H9 (cell line): Measurements from ENCODE around the gene PLEKHG2. TPM values are rescaled to one million over a fixed set of nuclear protein-coding genes. Genes with fewer than 3 reads are reported as not detected.

ENCODE experiments used
- DNase-seq: peaks from one replicate; pipeline ENCODE4 v3.0.0-alpha.2; 2017
- H2AFZ ChIP-seq: one replicate; pipeline ENCODE4 v1.6.1; 2013; ENCODE audit warnings: mild to moderate bottlenecking, low read length, control low read depth, moderate library complexity
- H2AK5ac ChIP-seq: 2 replicates; pipeline ENCODE4 v1.6.1; 2013; ENCODE audit warnings: low read length, control low read depth, mixed read lengths; ENCODE audit not compliant: insufficient read length
- H2BK120ac ChIP-seq: one replicate; pipeline ENCODE4 v1.6.1; 2013; ENCODE audit warnings: low read depth, mild to moderate bottlenecking, low read length, control low read depth, inconsistent platforms; ENCODE audit not compliant: poor library complexity, severe bottlenecking
- H2BK12ac ChIP-seq: 2 replicates; pipeline ENCODE4 v1.6.1; 2013; ENCODE audit warnings: low read length, control low read depth, mixed read lengths, low read depth; ENCODE audit not compliant: insufficient read length
- H2BK15ac ChIP-seq: 2 replicates; pipeline ENCODE4 v1.6.1; 2013; ENCODE audit warnings: low read depth, low read length, control low read depth
- H2BK20ac ChIP-seq: one replicate; pipeline ENCODE4 v1.6.1; 2013; ENCODE audit warnings: low read depth, mild to moderate bottlenecking, low read length, control low read depth, inconsistent platforms; ENCODE audit not compliant: poor library complexity, severe bottlenecking
- H2BK5ac ChIP-seq: 2 replicates; pipeline ENCODE4 v1.6.1; 2013; ENCODE audit warnings: low read length, control low read depth, mixed read lengths; ENCODE audit not compliant: insufficient read length
- H3K14ac ChIP-seq: 2 replicates; pipeline ENCODE4 v1.6.1; 2013; ENCODE audit warnings: low read length, control low read depth; ENCODE audit not compliant: insufficient read depth
- H3K18ac ChIP-seq: 2 replicates; pipeline ENCODE4 v1.6.1; 2013; ENCODE audit warnings: low read depth, mild to moderate bottlenecking, mixed read lengths, low read length, control low read depth; ENCODE audit not compliant: insufficient read length
- H3K23ac ChIP-seq: 2 replicates; pipeline ENCODE4 v1.6.1; 2013; ENCODE audit warnings: low read length, control low read depth, mixed read lengths, low read depth; ENCODE audit not compliant: insufficient read length
- H3K23me2 ChIP-seq: 2 replicates; pipeline ENCODE4 v1.6.1; 2013; ENCODE audit warnings: low read depth, mild to moderate bottlenecking, mixed read lengths, low read length, control low read depth; ENCODE audit not compliant: insufficient read length, poor library complexity, severe bottlenecking
- H3K27ac ChIP-seq: 2 replicates; pipeline ENCODE4 v1.5.1; 2013; ENCODE audit warnings: low read length, control low read depth, mixed read lengths, low read depth; ENCODE audit not compliant: insufficient read length
- H3K27me3 ChIP-seq: 2 replicates; pipeline ENCODE4 v1.6.1; 2013; ENCODE audit warnings: low read length, control low read depth, inconsistent platforms; ENCODE audit not compliant: insufficient read depth
- H3K4ac ChIP-seq: 2 replicates; pipeline ENCODE4 v1.6.1; 2013; ENCODE audit warnings: low read depth, mild to moderate bottlenecking, control low read depth, inconsistent platforms, low read length, moderate library complexity
- H3K4me1 ChIP-seq: 2 replicates; pipeline ENCODE4 v1.6.1; 2013; ENCODE audit warnings: low read length, control low read depth, inconsistent platforms; ENCODE audit not compliant: insufficient read depth
- H3K4me2 ChIP-seq: 2 replicates; pipeline ENCODE4 v1.6.1; 2013; ENCODE audit warnings: low read length, control low read depth, mixed read lengths; ENCODE audit not compliant: insufficient read length, insufficient read depth
- H3K56ac ChIP-seq: 2 replicates; pipeline ENCODE4 v1.6.1; 2013; ENCODE audit warnings: low read depth, mild to moderate bottlenecking, mixed read lengths, low read length, control low read depth; ENCODE audit not compliant: insufficient read length
- H3K79me1 ChIP-seq: 2 replicates; pipeline ENCODE4 v1.6.1; 2013; ENCODE audit warnings: low read depth, mild to moderate bottlenecking, moderate library complexity, low read length, control low read depth, inconsistent platforms; ENCODE audit not compliant: insufficient read depth, poor library complexity, severe bottlenecking
- H3K79me2 ChIP-seq: 2 replicates; pipeline ENCODE4 v1.6.1; 2013; ENCODE audit warnings: low read length, control low read depth, inconsistent platforms; ENCODE audit not compliant: insufficient read depth
- H3K9ac ChIP-seq: 2 replicates; pipeline ENCODE4 v1.6.1; 2013; ENCODE audit warnings: low read length, control low read depth, mixed read lengths; ENCODE audit not compliant: insufficient read length; ENCODE audit errors: extremely low read depth
- H3K9me3 ChIP-seq: one replicate; pipeline ENCODE4 v1.6.1; 2013; ENCODE audit warnings: low read depth, low read length, inconsistent platforms; ENCODE audit not compliant: control insufficient read depth
- H3T11ph ChIP-seq: one replicate; pipeline ENCODE4 v1.6.1; 2013; ENCODE audit warnings: mild to moderate bottlenecking, low read length, control low read depth, inconsistent platforms
- H4K20me1 ChIP-seq: one replicate; pipeline ENCODE4 v1.6.1; 2013; ENCODE audit not compliant: control insufficient read depth, insufficient read length, insufficient read depth
- H4K5ac ChIP-seq: 2 replicates; pipeline ENCODE4 v1.6.1; 2013; ENCODE audit warnings: low read depth, mild to moderate bottlenecking, mixed read lengths, low read length, control low read depth; ENCODE audit not compliant: insufficient read length
- H4K8ac ChIP-seq: replicated peaks from 2 replicates; pipeline ENCODE4 v1.6.1; 2013; ENCODE audit warnings: low read length, control low read depth, mixed read lengths, low read depth; ENCODE audit not compliant: insufficient read length
- H4K91ac ChIP-seq: 2 replicates; pipeline ENCODE4 v1.6.1; 2013; ENCODE audit warnings: low read depth, mild to moderate bottlenecking, moderate library complexity, mixed read lengths, low read length, control low read depth; ENCODE audit not compliant: insufficient read length
- H3K27ac Mint-ChIP-seq, 3 experiments: 2 replicates in 2 of 3; 3 replicates in 1 of 3; pipeline ENCODE4 v1.8.0; 2020 to 2021; ENCODE audit warnings: mixed read lengths in 3 of 3, mild to moderate bottlenecking in 1 of 3, moderate library complexity in 1 of 3
- H3K27me3 Mint-ChIP-seq: 2 replicates; pipeline ENCODE4 v1.8.0; 2021; ENCODE audit warnings: low read depth, mild to moderate bottlenecking, moderate library complexity, mixed read lengths
- H3K36me3 Mint-ChIP-seq, 3 experiments: 2 replicates in 2 of 3; 3 replicates in 1 of 3; pipeline ENCODE4 v1.8.0; 2020 to 2021; ENCODE audit warnings: low read depth in 3 of 3, mixed read lengths in 3 of 3; ENCODE audit not compliant: insufficient read depth in 1 of 3
- H3K4me1 Mint-ChIP-seq, 2 experiments: 2 replicates each; pipeline ENCODE4 v1.8.0; 2020; ENCODE audit warnings: mixed read lengths in 2 of 2
- H3K4me3 Mint-ChIP-seq, 2 experiments: 2 replicates in 1 of 2; 3 replicates in 1 of 2; pipeline ENCODE4 v1.8.0; 2020 to 2021; ENCODE audit warnings: mild to moderate bottlenecking in 2 of 2, mixed read lengths in 2 of 2, moderate library complexity in 1 of 2
- H3K9me3 Mint-ChIP-seq, 2 experiments: 2 replicates in 1 of 2; 3 replicates in 1 of 2; pipeline ENCODE4 v1.8.0; 2020; ENCODE audit warnings: mild to moderate bottlenecking in 2 of 2, mixed read lengths in 2 of 2, moderate library complexity in 1 of 2
- WGBS: extraction: QIAGEN DNeasy Blood & Tissue Kit; methylation state at CpG from one replicate; pipeline ENCODE4 v1.1.7; 2013; ENCODE audit warnings: missing lambda C conversion rate, low lambda C conversion rate, mixed read lengths; ENCODE audit not compliant: insufficient read length; ENCODE audit errors: extremely low coverage; 5-methylcytosine and 5-hydroxymethylcytosine counted together
- total RNA-seq: library from RNA; stranded (reverse); gene quantifications from 2 replicates; pipeline ENCODE4 v1.2.1, GENCODE V29; 2021
- TF ChIP-seq, protein P1 (sequence below): fragments of 200-600 bp; sonication (generic); conservative IDR thresholded peaks from 3 replicates; pipeline ENCODE4 v1.8.0; 2021; ENCODE audit warnings: antibody characterized with exemption, mild to moderate bottlenecking

Gene PLEKHG2
- total RNA-seq, 1 experiment from 2014 or later, result 167 TPM

DNA sequence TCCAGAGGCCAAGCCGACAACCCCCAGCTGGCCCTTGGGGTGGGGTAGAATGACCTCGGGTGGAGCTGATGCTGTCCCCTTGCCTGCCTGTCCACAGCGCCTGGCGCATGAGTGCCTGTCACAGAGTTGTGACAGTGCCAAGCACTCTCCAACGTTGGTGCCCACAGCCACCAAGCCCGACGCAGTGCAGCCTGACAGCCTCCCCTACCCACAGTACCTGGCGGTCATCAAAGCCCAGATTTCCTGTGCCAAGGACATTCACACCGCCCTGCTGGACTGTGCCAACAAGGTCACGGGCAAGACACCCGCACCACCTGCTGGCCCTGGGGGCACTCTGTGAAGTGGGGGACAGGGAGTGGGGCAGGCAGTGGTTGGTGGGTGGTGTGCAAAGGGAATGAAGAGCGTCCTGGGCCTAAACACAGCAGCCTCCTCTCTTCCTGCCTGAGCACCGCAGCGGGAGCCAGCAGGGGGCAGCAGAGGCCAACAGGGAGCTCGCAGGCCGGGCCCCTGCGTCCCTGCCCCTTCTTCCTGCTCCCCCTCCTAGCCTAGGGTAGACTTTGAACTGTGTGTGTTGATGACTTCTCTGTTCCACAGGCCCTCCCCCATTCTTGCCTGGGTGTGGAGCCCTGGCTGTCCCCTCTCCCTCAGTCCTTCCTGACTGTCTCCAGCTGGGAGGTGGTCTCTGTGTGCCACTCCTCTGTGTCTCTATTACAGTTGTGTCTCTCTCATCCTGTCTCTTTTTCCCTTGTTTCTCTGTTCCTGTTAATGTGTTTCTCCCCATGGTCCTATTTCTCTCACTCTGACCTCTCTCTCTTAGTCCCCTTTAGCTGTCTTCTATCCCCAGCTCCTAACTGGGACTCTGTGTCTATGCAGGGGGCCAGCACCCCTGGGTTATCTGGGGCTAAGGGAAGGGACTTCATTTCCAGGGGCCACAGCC lies 14.8 kb upstream of the PLEKHG2 start:
- Histone ChIP-seq H3T11ph (no peak overlapping the region), H3K27ac (no peak overlapping the region), H3K9ac (no peak overlapping the region), H3K23me2 (no peaks in the 10 kb centered on the region), H3K27me3 (no peaks in the 10 kb centered on the region), H3K4me1 (peaks cover 4% of the 10 kb centered on the region; the same call in 1 of the 2 replicates), H3K79me2 (no peaks in the 10 kb centered on the region), H4K91ac (no peak overlapping the region), H2BK120ac (no peak overlapping the region), H4K20me1 (no peaks in the 10 kb centered on the region), H4K5ac (no peak overlapping the region), H3K79me1 (no peaks in the 10 kb centered on the region), H2AFZ (no peak overlapping the region), H3K4me2 (no peak overlapping the region), H4K8ac (no peak overlapping the region), H2AK5ac (no peak overlapping the region), H2BK12ac (no peak overlapping the region), H3K4ac (no peak overlapping the region; the same call in 1 of the 2 replicates), H3K23ac (no peak overlapping the region), H3K14ac (no peak overlapping the region), H3K18ac (no peak overlapping the region), H3K9me3 (no peaks in the 10 kb centered on the region), H3K56ac (no peak overlapping the region), H2BK5ac (no peak overlapping the region), H2BK15ac (no peak overlapping the region), H2BK20ac (no peak overlapping the region)
- WGBS, result no CpG with 5 or more reads among the region's 17 CpGs
- TF ChIP-seq, protein P1, sequence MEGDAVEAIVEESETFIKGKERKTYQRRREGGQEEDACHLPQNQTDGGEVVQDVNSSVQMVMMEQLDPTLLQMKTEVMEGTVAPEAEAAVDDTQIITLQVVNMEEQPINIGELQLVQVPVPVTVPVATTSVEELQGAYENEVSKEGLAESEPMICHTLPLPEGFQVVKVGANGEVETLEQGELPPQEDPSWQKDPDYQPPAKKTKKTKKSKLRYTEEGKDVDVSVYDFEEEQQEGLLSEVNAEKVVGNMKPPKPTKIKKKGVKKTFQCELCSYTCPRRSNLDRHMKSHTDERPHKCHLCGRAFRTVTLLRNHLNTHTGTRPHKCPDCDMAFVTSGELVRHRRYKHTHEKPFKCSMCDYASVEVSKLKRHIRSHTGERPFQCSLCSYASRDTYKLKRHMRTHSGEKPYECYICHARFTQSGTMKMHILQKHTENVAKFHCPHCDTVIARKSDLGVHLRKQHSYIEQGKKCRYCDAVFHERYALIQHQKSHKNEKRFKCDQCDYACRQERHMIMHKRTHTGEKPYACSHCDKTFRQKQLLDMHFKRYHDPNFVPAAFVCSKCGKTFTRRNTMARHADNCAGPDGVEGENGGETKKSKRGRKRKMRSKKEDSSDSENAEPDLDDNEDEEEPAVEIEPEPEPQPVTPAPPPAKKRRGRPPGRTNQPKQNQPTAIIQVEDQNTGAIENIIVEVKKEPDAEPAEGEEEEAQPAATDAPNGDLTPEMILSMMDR, result peak; percentile 98
- Mint-ChIP-seq H3K27me3 (no peaks in the 10 kb centered on the region; the same call in 1 of the 2 replicates), H3K4me1 (peaks cover 22% of the 10 kb centered on the region in 2 experiments), H3K36me3 (peaks cover 18 to 34% (median 33%) of the 10 kb centered on the region in 3 experiments; a peak in 6 of 7 replicates), H3K9me3 (no peaks in the 10 kb centered on the region; a peak in 2 of 5 replicates), H3K4me3 (peak overlapping the region in 1 of 2 experiments; percentile 40; a peak in 2 of 5 replicates), H3K27ac (peak overlapping the region in 2 of 3 experiments; percentile 67 to 86; a peak in 3 of 7 replicates)
- peak; percentile 90 for DNase-seq
